K562 treated with DMSO at 1 percent for 48 hours (cell line): Measurements from ENCODE around the gene ZNF274. TPM values are rescaled to one million over a fixed set of nuclear protein-coding genes. Genes with fewer than 3 reads are reported as not detected.

Source experiments
- total RNA-seq: library from RNA; unstranded; fragments of 300-600 nt; gene quantifications from 2 replicates; pipeline ENCODE4 v1.2.3, GENCODE V29; 2022; ENCODE audit warnings: low replicate concordance; ENCODE audit errors: extremely low read depth

The ZNF274 gene
- not detected in 2 replicates for total RNA-seq

GRCh38 chr19:58182989-58183816, at the start of gene ZNF274:
TSS of gene ZNF274 (plus strand) at chr19:58183061. CDS start at chr19:58183966, 905 bp downstream.

GRCh38 chr19:58150328-58150921, 32.4 kb upstream of the ZNF274 start, which contains the start of gene ZNF329:
TSS of gene ZNF329 (minus strand) at chr19:58150789. CDS start at chr19:58129503, 21,286 bp downstream.

GRCh38 chr19:58228585-58229254, 45.9 kb downstream of the ZNF274 start, which contains the start of gene ZNF544:
TSS of gene ZNF544 (plus strand) at chr19:58228914. CDS start at chr19:58244024, 15,110 bp downstream.

Other genes starting within 250 kb of the ZNF274 start
- not detected in 2 replicates for gene ZNF418, start 247.7 kb upstream of the ZNF274 start, total RNA-seq
- gene ZNF256, start 235.4 kb upstream of the ZNF274 start, total RNA-seq = not detected in 2 replicates
- gene C19orf18, start 208.5 kb upstream of the ZNF274 start, total RNA-seq = not detected in 2 replicates
- gene ZNF606, start 180.2 kb upstream of the ZNF274 start, total RNA-seq = not detected in 2 replicates
- gene ZSCAN1, start 149.0 kb upstream of the ZNF274 start, total RNA-seq = not detected in 2 replicates
- not detected in 2 replicates for gene ZNF135, start 123.8 kb upstream of the ZNF274 start, total RNA-seq
- not detected in 2 replicates for gene ZSCAN18, start 84.8 kb upstream of the ZNF274 start, total RNA-seq
- not detected in 2 replicates for gene ZNF329, start 32.3 kb upstream of the ZNF274 start, total RNA-seq
- gene ZNF544, start 45.9 kb downstream of the ZNF274 start, total RNA-seq = not detected in 2 replicates
- gene ZNF8, start 95.9 kb downstream of the ZNF274 start, total RNA-seq = not detected in 2 replicates
- gene ERVK3-1, start 122.3 kb downstream of the ZNF274 start, total RNA-seq = not detected in 2 replicates
- not detected in 2 replicates for gene ZSCAN22, start 143.9 kb downstream of the ZNF274 start, total RNA-seq
- not detected in 2 replicates for gene A1BG, start 170.4 kb downstream of the ZNF274 start, total RNA-seq
- gene ZNF497, start 179.7 kb downstream of the ZNF274 start, total RNA-seq = not detected in 2 replicates
- not detected in 2 replicates for gene ZNF837, start 198.0 kb downstream of the ZNF274 start, total RNA-seq
- gene RPS5, start 204.2 kb downstream of the ZNF274 start, total RNA-seq = 2,923 and 3,134 TPM in 2 replicates
- not detected in 2 replicates for gene RNF225, start 212.6 kb downstream of the ZNF274 start, total RNA-seq
- gene ZNF584, start 225.6 kb downstream of the ZNF274 start, total RNA-seq = not detected in 2 replicates